Lower leg skin (tissue), 3 donors: ENCODE measurements around the gene SCRG1.

Source experiments
- POLR2A ChIP-seq, 2 donors: fragments of 450-650 bp; IDR thresholded peaks; one replicate each; pipeline ENCODE4 v1.6.1; 2016 to 2017; ENCODE audit warnings: antibody characterized with exemption in 2 of 2, mild to moderate bottlenecking in 1 of 2, moderate library complexity in 1 of 2
- TF ChIP-seq, protein P1 (sequence below), 3 donors: fragments of 450-650 bp; IDR thresholded peaks; one replicate each; pipeline ENCODE4 v1.5.1; 2016; ENCODE audit warnings: antibody characterized with exemption in 3 of 3, mild to moderate bottlenecking in 3 of 3, moderate library complexity in 2 of 3

DNA sequence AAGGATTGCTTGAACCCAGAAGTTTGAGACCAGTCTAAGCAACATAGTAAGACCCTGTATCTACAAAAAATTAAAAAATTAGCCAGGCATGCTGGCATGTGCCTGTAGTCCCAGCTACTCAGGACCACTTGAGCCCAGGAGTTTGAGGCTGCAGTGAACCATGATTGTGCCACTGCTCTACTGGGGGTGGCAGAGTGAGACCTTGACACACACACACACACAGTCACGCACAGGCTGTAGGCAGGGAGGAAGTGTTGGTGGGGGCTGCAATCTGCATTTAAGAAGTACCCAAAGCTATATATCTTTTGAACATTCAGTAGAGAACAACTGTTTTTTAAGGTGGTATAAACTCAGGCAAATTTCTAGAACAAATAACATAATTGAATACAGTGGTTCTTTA, 7.2 kb downstream of the SCRG1 start:
- TF ChIP-seq, protein P1, sequence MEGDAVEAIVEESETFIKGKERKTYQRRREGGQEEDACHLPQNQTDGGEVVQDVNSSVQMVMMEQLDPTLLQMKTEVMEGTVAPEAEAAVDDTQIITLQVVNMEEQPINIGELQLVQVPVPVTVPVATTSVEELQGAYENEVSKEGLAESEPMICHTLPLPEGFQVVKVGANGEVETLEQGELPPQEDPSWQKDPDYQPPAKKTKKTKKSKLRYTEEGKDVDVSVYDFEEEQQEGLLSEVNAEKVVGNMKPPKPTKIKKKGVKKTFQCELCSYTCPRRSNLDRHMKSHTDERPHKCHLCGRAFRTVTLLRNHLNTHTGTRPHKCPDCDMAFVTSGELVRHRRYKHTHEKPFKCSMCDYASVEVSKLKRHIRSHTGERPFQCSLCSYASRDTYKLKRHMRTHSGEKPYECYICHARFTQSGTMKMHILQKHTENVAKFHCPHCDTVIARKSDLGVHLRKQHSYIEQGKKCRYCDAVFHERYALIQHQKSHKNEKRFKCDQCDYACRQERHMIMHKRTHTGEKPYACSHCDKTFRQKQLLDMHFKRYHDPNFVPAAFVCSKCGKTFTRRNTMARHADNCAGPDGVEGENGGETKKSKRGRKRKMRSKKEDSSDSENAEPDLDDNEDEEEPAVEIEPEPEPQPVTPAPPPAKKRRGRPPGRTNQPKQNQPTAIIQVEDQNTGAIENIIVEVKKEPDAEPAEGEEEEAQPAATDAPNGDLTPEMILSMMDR (IDR thresholded peaks at IDR 0.05), result no peak
- no peak for TF ChIP-seq POLR2A (IDR thresholded peaks at IDR 0.05)
